Measurements from ENCODE around the gene ARF6.
"Not testable (repeated sequence)": the region's sequence is repeated elsewhere in the genome, so short reads cannot be mapped to it uniquely, and the experiment has no call there.

Gene ARF6

GRCh38 chr14:49933128-49933527 lies 40.2 kb downstream of the ARF6 start:
- no peak for DNase-seq
- no peak for TF ChIP-seq GATA1 (IDR thresholded peaks at IDR 0.05; ENCODE audit: low read depth, low read length)
- no peak for TF ChIP-seq POLR2A (IDR thresholded peaks at IDR 0.05; ENCODE audit: low read length)

- no peak for DNase-seq
- no peak for TF ChIP-seq GATA1 (IDR thresholded peaks at IDR 0.05; ENCODE audit: low read depth, low read length)
- no peak for TF ChIP-seq POLR2A (IDR thresholded peaks at IDR 0.05; ENCODE audit: low read length)
These were observed 40.8 kb downstream of the ARF6 start for GRCh38 chr14:49933704-49934103.

DNA sequence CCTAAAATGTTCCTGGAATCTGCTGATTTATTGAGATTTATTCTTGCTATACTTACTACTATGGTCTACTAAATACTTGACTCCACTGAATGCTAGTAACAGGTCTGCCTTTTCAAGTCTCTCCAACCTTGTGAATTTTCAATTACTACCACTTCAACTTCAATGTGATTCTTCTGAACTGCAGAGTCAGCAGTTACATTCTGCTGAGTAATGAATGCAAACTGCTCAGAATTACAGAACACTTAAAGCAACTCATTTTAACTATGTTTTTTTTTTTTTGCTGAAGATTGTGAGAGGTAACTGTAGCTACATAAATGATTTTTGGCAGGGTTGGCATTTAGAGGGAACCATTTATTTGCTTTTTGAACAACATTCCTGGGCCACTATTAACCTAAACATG lies 41.8 kb downstream of the ARF6 start:
- TF ChIP-seq GATA1 (IDR thresholded peaks at IDR 0.05; ENCODE audit: low read depth, low read length) = no peak
- TF ChIP-seq POLR2A (IDR thresholded peaks at IDR 0.05; ENCODE audit: low read length) = no peak
- peak; percentile 27 to 38 for DNase-seq

GRCh38 chr14:49935526-49935925 lies 42.6 kb downstream of the ARF6 start:
- TF ChIP-seq GATA1 (IDR thresholded peaks at IDR 0.05; ENCODE audit: low read depth, low read length) (no peak), POLR2A (IDR thresholded peaks at IDR 0.05; ENCODE audit: low read length) (no peak)
- DNase-seq = no peak

DNA sequence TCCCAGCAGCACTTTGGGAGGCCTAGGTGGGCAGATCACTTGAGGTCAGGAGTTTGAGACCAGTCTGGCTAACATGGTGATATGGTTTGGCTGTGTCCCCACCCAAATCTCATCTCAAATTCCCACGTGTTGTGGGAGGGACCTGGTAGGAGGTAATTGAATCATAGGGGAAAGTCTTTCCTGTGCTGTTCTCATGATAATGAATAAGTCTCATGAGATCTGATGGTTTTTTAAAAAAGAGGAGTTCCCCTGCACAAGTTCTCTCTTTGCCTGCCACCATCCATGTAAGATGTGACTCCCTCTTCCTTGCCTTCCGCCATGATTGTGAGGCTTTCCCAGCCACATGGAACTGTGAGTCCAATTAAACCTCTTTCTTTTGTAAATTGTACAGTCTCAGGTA lies 43.4 kb downstream of the ARF6 start:
- not testable (repeated sequence) for DNase-seq

GRCh38 chr14:49936882-49937281 lies 44.0 kb downstream of the ARF6 start:
- not testable (repeated sequence) for DNase-seq

GRCh38 chr14:49939215-49939614 lies 46.3 kb downstream of the ARF6 start:
- not testable (repeated sequence) for DNase-seq

DNA sequence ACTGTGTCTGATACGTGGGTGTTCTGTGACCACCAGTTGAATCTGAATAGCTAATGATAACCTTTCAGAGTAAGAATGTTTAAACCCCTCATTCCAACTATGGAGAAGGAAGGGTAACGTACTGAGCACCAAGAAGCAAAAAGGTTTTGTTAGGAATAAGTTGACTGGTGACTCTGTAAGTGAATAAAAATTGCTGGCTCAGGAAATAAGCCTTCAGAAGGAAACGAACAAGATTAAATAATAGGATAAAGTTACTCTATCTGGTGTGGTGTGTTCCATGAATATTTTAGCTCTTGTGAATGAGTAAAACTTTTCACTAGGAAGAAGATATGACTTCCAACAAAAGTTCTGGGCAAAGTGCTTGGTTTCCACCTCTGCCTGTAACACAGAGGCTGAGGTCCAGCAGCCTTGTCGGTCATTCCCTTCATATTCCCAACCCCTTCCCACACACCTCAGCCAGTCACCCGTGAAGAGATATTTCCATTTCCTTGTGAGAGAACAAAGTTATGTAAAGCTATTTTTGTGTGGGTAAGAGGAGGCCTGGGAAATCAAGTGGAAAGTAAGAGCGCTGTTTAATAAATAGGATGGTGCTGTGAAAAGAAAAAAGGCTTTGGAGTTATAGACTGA lies 47.1 kb downstream of the ARF6 start:
- DNase-seq = no peak
- TF ChIP-seq GATA1 (IDR thresholded peaks at IDR 0.05; ENCODE audit: low read depth, low read length) (no peak), POLR2A (IDR thresholded peaks at IDR 0.05; ENCODE audit: low read length) (no peak)

DNA sequence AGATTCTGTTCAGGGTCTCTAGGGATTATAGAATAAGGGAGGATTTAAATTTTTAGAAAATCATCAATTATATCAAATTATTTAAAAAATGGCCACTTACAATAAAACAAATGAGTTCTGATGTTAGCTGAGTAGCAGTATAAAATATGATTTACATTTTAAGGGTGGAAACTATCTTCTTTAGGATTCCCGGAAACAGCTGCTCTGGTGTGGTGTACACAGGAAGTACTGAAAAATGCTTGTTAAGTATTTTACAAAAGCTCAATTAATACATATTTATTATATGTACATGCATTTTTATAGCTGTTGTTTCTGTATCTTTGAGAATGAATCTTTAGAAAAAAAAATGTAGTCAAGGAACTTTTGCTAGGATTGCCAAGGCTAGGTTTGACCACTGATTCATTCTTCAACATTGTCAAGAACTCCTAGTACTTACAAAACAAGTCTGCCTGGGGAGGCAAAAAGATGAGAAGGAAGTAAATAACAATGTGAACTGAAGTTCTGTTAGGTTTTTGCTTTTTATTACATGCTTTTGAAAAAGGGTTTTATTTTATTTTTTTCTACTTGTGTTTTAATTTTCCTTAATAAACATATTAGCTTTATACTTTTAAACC lies 48.0 kb downstream of the ARF6 start:
- TF ChIP-seq GATA1 (IDR thresholded peaks at IDR 0.05; ENCODE audit: low read depth, low read length) (no peak), POLR2A (IDR thresholded peaks at IDR 0.05; ENCODE audit: low read length) (no peak)
- DNase-seq = no peak

GRCh38 chr14:49942090-49942489 lies 49.2 kb downstream of the ARF6 start:
- DNase-seq = no peak
- no peak for TF ChIP-seq POLR2A (IDR thresholded peaks at IDR 0.05; ENCODE audit: low read length)
- TF ChIP-seq GATA1 (IDR thresholded peaks at IDR 0.05; ENCODE audit: low read depth, low read length) = no peak

DNA sequence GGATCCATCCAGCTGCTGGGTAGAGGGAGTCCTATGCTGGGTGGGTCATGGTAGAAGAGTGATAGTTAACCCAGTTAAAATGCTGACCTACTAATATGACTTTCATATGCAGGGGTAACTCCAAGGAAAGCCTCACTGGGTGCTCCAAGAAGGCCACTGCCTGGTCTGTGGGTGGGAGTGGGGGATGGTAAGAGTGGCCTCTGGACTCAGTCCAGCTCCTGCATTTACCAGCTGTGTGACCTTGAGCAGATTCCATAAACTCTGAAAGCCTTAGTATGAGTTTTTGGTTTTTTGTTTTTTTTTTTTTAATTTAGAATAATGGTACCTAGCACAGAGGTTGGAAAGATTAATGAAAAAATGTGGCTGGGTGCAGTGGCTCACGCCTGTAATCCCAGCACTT lies 51.6 kb downstream of the ARF6 start:
- TF ChIP-seq GATA1 (IDR thresholded peaks at IDR 0.05; ENCODE audit: low read depth, low read length) (no peak), POLR2A (IDR thresholded peaks at IDR 0.05; ENCODE audit: low read length) (no peak)
- DNase-seq = no peak

DNA sequence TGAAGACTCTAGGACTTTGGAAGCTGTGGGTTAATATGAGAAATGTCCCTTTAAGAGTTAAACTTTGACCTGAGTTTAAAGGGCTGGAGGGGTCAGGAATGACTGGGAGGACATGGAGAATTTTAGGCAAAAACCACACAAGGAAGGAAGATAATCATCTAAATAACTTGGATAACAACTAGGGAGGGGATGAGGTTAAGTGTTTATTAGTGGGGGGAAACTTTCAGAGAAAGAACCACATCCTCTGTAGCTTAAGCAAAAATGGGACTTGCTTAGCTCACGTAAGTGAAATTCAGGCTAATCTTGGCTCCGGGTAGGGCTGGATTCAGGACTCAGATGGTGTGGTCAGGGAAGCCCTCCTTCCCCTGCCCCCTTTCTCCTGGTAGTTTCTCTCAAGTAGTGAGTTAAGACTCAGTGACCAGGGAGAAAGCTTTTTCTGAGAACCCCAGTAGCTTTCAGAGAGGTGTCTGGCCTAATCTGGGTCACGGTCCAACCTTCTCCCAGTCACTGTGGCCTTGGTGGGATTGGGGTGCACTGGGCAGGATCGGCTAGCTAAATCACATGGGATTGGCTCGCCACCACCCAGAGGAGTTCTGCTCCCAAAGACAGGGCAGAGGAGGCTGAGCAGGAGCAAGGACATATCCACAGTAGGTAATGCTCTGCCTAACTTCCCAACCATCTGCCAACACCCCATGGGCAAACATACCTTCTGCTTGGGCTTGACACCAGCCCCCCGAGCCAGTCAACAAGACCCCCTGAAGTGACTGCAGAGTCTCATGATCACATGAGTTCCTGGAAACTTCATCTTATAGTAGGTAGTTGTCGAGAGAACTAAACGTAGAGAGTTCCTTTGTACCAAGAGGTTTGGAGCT lies 52.8 kb downstream of the ARF6 start:
- no peak for DNase-seq
- TF ChIP-seq GATA1 (IDR thresholded peaks at IDR 0.05; ENCODE audit: low read depth, low read length) (no peak), POLR2A (IDR thresholded peaks at IDR 0.05; ENCODE audit: low read length) (no peak)

Measured in erythroblast (primary cell).